Mesothelial cell of epicardium (in vitro differentiated cells): Measurements from ENCODE around the gene FAF1. TPM values are rescaled to one million over a fixed set of nuclear protein-coding genes. Genes with fewer than 3 reads are reported as not detected.

ENCODE experiments used
- DNase-seq, 2 experiments: peaks; one replicate each; pipeline ENCODE4 v3.0.0; 2021; ENCODE audit warnings: low spot score in 2 of 2; ENCODE audit not compliant: unreplicated experiment in 2 of 2
- H3K27ac Mint-ChIP-seq: 2 replicates; pipeline ENCODE4 v1.8.0; 2021; ENCODE audit warnings: mixed read lengths
- H3K27me3 Mint-ChIP-seq: 2 replicates; pipeline ENCODE4 v1.8.0; 2021; ENCODE audit warnings: low read depth, mixed read lengths
- H3K36me3 Mint-ChIP-seq: 2 replicates; pipeline ENCODE4 v1.8.0; 2021; ENCODE audit warnings: mixed read lengths
- H3K4me1 Mint-ChIP-seq: 2 replicates; pipeline ENCODE4 v1.8.0; 2021; ENCODE audit warnings: mixed read lengths
- H3K4me3 Mint-ChIP-seq: 2 replicates; pipeline ENCODE4 v1.8.0; 2021; ENCODE audit warnings: mild to moderate bottlenecking, moderate library complexity, mixed read lengths
- H3K9me3 Mint-ChIP-seq: 2 replicates; pipeline ENCODE4 v1.8.0; 2021; ENCODE audit warnings: mixed read lengths
- total RNA-seq: library from RNA; stranded (reverse); gene quantifications from 3 replicates; pipeline ENCODE4 v1.2.1, GENCODE V29; 2021
- TF ChIP-seq, protein P1 (sequence below): fragments of 200-600 bp; sonication (generic); IDR thresholded peaks from one replicate; pipeline ENCODE4 v1.5.0; 2021; ENCODE audit warnings: antibody characterized with exemption; ENCODE audit not compliant: unreplicated experiment

The FAF1 gene
- total RNA-seq, 1 donor from 2014 or later: 44.4 TPM

DNA sequence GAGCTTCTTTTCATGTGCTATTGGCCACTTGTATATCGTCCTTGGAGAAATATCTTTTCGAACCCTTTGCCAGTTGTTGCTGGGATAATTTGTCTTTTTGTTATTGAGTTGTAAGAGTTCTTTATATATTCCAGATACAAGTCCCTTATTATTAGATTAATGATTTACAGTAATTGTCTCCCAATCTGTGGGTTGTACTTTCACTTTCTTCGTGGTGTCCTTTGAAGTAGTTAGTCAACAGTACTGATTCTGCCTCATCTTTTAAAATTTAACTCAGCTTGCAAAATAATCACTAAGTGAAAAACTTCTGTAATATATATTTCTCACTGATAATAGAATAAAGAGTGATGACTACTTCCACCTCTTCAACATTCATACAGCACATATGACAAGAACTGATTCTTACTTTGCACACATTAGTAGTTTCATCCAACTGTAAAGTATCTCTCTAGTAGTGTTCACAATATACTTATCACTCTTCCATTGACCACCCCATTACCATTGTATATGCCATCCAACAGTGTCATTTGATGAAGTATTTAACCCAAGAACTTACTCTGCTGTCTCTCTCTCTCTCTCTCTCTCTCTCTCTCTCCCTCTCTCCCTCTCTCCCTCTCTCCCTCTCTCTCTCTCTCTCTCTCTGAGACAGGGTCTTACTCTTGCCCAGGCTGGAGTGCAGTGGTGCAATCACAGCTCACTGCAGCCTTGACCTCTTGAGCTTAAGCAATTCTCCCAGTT, 432.6 kb downstream of the FAF1 start:
- Mint-ChIP-seq H3K9me3 (peaks cover 16% of the 10 kb centered on the region), H3K36me3 (peaks cover 18% of the 10 kb centered on the region), H3K4me3 (no peak overlapping the region), H3K27me3 (no peaks in the 10 kb centered on the region), H3K27ac (no peak overlapping the region), H3K4me1 (peaks cover 2% of the 10 kb centered on the region)
- DNase-seq: no peak
- TF ChIP-seq, protein P1, sequence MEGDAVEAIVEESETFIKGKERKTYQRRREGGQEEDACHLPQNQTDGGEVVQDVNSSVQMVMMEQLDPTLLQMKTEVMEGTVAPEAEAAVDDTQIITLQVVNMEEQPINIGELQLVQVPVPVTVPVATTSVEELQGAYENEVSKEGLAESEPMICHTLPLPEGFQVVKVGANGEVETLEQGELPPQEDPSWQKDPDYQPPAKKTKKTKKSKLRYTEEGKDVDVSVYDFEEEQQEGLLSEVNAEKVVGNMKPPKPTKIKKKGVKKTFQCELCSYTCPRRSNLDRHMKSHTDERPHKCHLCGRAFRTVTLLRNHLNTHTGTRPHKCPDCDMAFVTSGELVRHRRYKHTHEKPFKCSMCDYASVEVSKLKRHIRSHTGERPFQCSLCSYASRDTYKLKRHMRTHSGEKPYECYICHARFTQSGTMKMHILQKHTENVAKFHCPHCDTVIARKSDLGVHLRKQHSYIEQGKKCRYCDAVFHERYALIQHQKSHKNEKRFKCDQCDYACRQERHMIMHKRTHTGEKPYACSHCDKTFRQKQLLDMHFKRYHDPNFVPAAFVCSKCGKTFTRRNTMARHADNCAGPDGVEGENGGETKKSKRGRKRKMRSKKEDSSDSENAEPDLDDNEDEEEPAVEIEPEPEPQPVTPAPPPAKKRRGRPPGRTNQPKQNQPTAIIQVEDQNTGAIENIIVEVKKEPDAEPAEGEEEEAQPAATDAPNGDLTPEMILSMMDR: no peak

DNA sequence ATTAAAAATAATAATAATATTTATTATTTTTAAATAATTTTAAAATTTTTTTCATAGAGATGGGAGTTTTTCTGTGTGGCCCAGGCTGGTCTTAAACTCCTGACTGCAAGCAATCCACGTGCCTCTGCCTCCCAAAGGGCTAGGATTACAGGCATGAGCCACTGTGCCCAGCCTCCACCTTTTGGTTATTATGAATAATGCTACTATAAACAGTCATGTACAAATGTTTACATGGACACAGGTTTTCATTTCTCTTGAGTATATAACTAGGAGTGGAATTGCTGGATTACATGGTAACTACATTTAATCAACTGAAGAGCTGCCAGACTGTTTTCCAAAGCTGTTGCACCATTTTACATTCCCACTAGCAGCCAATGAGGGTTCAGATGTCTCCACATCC, 433.6 kb downstream of the FAF1 start:
- DNase-seq: no peak
- Mint-ChIP-seq H3K4me1 (peaks cover 6% of the 10 kb centered on the region), H3K27ac (no peak overlapping the region), H3K9me3 (peaks cover 17% of the 10 kb centered on the region), H3K4me3 (no peak overlapping the region), H3K27me3 (no peaks in the 10 kb centered on the region), H3K36me3 (peaks cover 20% of the 10 kb centered on the region)
- TF ChIP-seq, protein P1: no peak

DNA sequence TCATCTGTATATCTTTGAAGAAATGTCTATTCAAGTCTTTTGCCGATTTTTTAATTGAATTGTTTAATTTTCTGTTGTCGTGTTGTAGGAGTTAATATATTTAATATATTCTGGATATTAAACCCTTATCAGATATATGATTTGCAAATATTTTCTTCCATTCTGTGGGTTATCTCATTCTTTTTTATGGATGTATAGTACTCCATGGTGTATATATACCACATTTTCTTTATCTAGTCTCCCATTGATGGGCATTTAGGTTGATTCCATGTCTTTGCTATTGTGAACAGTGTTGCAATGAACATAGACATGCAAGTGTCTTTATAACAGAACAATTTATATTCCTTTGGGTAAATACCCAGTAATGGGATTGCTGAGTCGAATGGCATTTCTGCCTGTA, 436.5 kb downstream of the FAF1 start:
- H3K4me3 Mint-ChIP-seq: no peak overlapping the region
- DNase-seq: no peak
- peaks cover 17% of the 10 kb centered on the region for H3K9me3 Mint-ChIP-seq
- H3K27me3 Mint-ChIP-seq: no peaks in the 10 kb centered on the region
- TF ChIP-seq, protein P1: no peak
- no peak overlapping the region for H3K27ac Mint-ChIP-seq
- peaks cover 22% of the 10 kb centered on the region for H3K36me3 Mint-ChIP-seq
- peaks cover 5% of the 10 kb centered on the region for H3K4me1 Mint-ChIP-seq

DNA sequence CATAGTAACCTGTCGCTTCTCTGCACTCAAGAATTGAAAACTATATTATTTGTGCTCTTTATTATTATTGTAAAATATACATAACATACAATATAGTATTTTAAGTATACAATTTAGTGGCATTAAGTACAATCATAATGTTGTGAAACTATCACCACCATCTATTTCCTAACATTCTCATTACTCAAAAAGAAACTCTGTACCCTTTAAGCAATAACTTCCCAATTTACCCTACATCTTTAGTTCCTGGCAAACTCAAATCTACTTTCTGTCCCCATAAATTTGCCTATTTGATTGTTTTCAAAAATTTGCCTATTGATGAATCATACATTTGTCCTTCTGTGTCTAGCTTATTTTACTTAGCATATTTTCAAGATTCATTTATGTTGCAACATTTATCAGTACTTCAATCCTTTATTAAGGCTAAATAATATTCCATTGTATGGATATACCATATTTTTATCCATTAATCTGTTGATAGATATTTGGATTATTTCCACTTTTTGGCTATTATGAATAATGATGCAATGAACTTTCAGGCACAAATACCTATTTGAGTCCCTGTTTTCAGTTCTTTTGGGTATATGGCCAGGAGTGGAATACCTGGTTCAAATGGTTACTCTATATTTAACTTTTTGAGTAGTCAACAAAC, 437.2 kb downstream of the FAF1 start:
- no peak overlapping the region for H3K4me3 Mint-ChIP-seq
- H3K27ac Mint-ChIP-seq: no peak overlapping the region
- TF ChIP-seq, protein P1: no peak
- peaks cover 17% of the 10 kb centered on the region for H3K9me3 Mint-ChIP-seq
- no peaks in the 10 kb centered on the region for H3K27me3 Mint-ChIP-seq
- H3K4me1 Mint-ChIP-seq: peaks cover 5% of the 10 kb centered on the region
- H3K36me3 Mint-ChIP-seq: peaks cover 22% of the 10 kb centered on the region
- no peak for DNase-seq

DNA sequence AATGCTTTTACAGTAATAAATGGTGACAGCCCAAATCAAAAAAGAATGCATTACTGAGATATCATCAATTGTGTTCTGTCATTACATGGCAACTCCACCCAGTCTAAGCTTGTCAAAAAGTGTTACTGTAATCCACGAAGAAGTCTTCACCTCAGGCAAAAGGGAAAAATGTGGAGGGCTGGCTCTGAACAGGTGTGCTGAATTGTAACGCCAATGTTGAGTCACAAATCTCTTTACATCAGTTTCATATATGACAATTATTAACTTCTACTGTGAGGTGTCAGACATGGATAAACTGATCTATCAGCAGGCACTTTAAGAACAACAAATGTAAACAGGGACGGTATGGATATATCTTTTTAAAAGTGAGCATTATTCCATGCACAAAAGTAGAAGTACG, 438.4 kb downstream of the FAF1 start:
- Mint-ChIP-seq H3K27ac (no peak overlapping the region), H3K9me3 (peaks cover 17% of the 10 kb centered on the region), H3K36me3 (peaks cover 20% of the 10 kb centered on the region), H3K4me3 (no peak overlapping the region), H3K27me3 (no peaks in the 10 kb centered on the region), H3K4me1 (peaks cover 5% of the 10 kb centered on the region)
- TF ChIP-seq, protein P1: no peak
- no peak for DNase-seq
